RWPE2 (cell line): ENCODE measurements around the gene PRKAA1.
A peak's percentile ranks its signal among the peaks of the same experiment; 100 is the strongest.
"Not testable (repeated sequence)": the region's sequence is repeated elsewhere in the genome, so short reads cannot be mapped to it uniquely, and the experiment has no call there.

Experiments used
- ATAC-seq: fragments of 200-7000 bp; cut with Tn5 transposase; 3 replicates; pipeline ENCODE4 v1.9.1; 2021; ENCODE audit warnings: low read depth
- DNase-seq: peaks from one replicate; pipeline ENCODE4 v3.0.0-alpha.2; 2020; ENCODE audit warnings: low spot score
- H3K27ac ChIP-seq: fragments of 450-650 bp; 2 replicates; pipeline ENCODE4 v1.5.1; 2017; ENCODE audit warnings: mild to moderate bottlenecking; ENCODE audit not compliant: poor library complexity, severe bottlenecking
- H3K27me3 ChIP-seq: fragments of 250-450 bp; sonication (Bioruptor Pico); 2 replicates; pipeline ENCODE4 v1.5.1; 2021; ENCODE audit warnings: mild to moderate bottlenecking, moderate library complexity; ENCODE audit not compliant: insufficient read depth, poor library complexity, severe bottlenecking
- H3K36me3 ChIP-seq: fragments of 250-450 bp; sonication (Bioruptor Pico); 2 replicates; pipeline ENCODE4 v1.5.1; 2020; ENCODE audit warnings: low read depth, mild to moderate bottlenecking, moderate library complexity
- H3K4me1 ChIP-seq: fragments of 250-450 bp; sonication (Bioruptor Pico); 2 replicates; pipeline ENCODE4 v1.5.1; 2021; ENCODE audit warnings: mild to moderate bottlenecking, moderate library complexity; ENCODE audit not compliant: insufficient read depth, poor library complexity, severe bottlenecking
- H3K4me3 ChIP-seq: fragments of 250-450 bp; sonication (Bioruptor Pico); 2 replicates; pipeline ENCODE4 v1.5.1; 2021; ENCODE audit warnings: mild to moderate bottlenecking, moderate library complexity; ENCODE audit not compliant: severe bottlenecking
- H3K9me3 ChIP-seq: fragments of 250-450 bp; sonication (Bioruptor Pico); 2 replicates; pipeline ENCODE4 v1.5.1; 2021; ENCODE audit warnings: mild to moderate bottlenecking, moderate library complexity; ENCODE audit not compliant: severe bottlenecking
- CTCF ChIP-seq: fragments of 450-650 bp; IDR thresholded peaks from one replicate; pipeline ENCODE4 v1.5.1; 2017; ENCODE audit warnings: mild to moderate bottlenecking, moderate library complexity; ENCODE audit not compliant: poor library complexity, severe bottlenecking

Gene PRKAA1

DNA sequence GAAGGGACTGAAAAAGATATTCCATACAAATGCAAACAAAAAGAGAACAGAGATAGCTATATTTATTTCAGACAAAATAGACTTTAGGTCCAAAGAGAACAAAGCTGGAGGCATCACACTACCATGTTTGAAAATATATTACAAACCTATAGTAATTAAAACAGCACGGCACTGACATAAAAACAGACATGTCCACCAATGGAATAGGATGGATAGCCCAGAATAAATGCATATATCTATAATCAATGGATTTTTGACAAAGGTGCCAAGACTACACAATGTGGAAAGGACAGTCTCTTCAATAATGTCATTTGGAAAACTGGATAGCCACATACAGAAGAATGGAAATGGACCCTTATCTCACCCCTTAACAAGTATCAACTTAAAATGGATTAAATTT, 10.2 kb downstream of the PRKAA1 start:
- H3K4me3 ChIP-seq = no peak overlapping the region
- H3K4me1 ChIP-seq = peaks cover 21% of the 10 kb centered on the region
- H3K9me3 ChIP-seq = peaks cover 9% of the 10 kb centered on the region
- ATAC-seq = no peak
- H3K27ac ChIP-seq = no peak overlapping the region
- TF ChIP-seq CTCF = no peak
- no peak for DNase-seq
- peaks cover 45% of the 10 kb centered on the region for H3K36me3 ChIP-seq
- H3K27me3 ChIP-seq = no peaks in the 10 kb centered on the region

- H3K4me3 ChIP-seq, H3K9me3 ChIP-seq, ATAC-seq, DNase-seq, H3K27me3 ChIP-seq, H3K27ac ChIP-seq: not testable (repeated sequence)
- Histone ChIP-seq H3K36me3 (peaks cover 36% of the 10 kb centered on the region), H3K4me1 (peaks cover 13% of the 10 kb centered on the region)
Measured at GRCh38 chr5:40786664-40787063, 11.5 kb downstream of the PRKAA1 start.

- H3K4me3 ChIP-seq = no peak overlapping the region
- peaks cover 12% of the 10 kb centered on the region for H3K4me1 ChIP-seq
- DNase-seq (no peak), ATAC-seq (no peak)
- H3K27me3 ChIP-seq = no peaks in the 10 kb centered on the region
- no peak for TF ChIP-seq CTCF
- H3K9me3 ChIP-seq = peaks cover 9% of the 10 kb centered on the region
- H3K27ac ChIP-seq = no peak overlapping the region
- peaks cover 37% of the 10 kb centered on the region for H3K36me3 ChIP-seq
Measured at GRCh38 chr5:40784916-40785315, 13.3 kb downstream of the PRKAA1 start.

DNA sequence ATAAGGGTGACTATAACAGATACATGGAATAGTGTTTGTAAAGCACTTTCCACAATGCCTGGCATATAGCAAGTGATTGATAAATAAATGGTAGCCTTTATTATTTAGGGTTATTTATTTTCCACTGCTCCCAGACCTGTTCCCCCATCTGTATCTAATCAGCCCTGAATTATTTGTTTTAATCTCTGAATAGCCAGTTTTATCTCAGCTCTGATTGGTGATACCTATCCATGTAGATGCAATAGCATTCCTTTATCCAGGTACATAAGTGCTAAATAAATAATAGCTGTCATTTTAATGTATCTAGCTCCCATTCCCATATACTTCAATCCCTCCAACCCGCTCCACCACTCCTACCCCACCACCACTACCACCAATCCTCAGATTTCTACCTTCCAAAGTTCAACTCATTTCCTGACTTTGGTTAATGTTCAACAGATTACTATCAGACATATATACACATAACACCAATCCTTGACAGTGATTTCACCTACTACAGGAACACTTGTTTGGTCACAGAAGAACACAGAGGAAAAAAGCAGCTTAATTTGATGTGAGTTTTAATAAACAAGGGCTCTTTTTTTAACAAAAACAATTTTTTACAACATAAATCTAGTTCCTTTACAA, 14.0 kb downstream of the PRKAA1 start:
- DNase-seq (no peak), ATAC-seq (no peak)
- Histone ChIP-seq H3K9me3 (peaks cover 7% of the 10 kb centered on the region), H3K4me1 (peaks cover 12% of the 10 kb centered on the region), H3K4me3 (no peak overlapping the region), H3K27me3 (no peaks in the 10 kb centered on the region), H3K36me3 (peaks cover 34% of the 10 kb centered on the region), H3K27ac (no peak overlapping the region)
- no peak for TF ChIP-seq CTCF

DNA sequence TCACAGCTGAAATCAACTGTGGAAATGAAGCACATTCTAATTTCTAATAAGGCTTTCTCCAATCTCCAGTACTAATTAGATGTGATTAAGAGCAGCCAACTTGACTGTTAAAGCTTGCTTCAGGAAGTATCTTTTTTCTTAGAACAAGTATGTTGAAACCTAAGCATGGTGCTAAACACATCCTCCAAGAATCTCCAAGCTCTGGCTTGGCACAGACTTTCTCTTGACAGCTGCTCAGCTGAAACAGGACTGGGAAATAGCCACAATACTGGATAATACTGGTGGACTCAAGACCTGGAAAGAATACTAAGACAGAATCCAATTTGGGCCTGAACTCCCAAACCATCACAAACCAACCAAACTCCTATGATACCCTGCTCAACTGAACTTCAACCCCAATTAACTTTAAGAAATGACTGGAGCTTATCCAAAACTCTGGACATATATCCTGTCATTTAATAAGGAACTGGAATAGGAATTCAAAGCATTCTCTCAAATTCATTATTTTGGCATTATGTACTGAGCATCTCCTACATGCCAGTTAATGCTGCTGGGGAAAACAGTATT, 16.2 kb downstream of the PRKAA1 start:
- ATAC-seq (peak; percentile 36; the same call in 1 of the 3 replicates), DNase-seq (no peak)
- no peak for TF ChIP-seq CTCF
- no peak overlapping the region for H3K4me3 ChIP-seq
- peaks cover 29% of the 10 kb centered on the region for H3K36me3 ChIP-seq
- H3K4me1 ChIP-seq = peaks cover 12% of the 10 kb centered on the region
- no peak overlapping the region for H3K27ac ChIP-seq
- no peaks in the 10 kb centered on the region for H3K27me3 ChIP-seq
- H3K9me3 ChIP-seq = no peaks in the 10 kb centered on the region
